Stimulated activated CD4-positive, alpha-beta T cell treated with anti-CD3 and anti-CD28 coated beads, TNF-alpha, amount 100 ng/mL, for 48 hours (primary cell): ENCODE results near the gene MAN1B1.

ENCODE experiments used
- DNase-seq, 3 donors: peaks; one replicate each; pipeline ENCODE4 v3.0.0-alpha.2; 2020; ENCODE audit warnings: low read depth in 3 of 3

The MAN1B1 gene

GRCh38 chr9:137145731-137146526, 59.1 kb downstream of the MAN1B1 start:
- DNase-seq = no peak

GRCh38 chr9:137146527-137146918, 59.7 kb downstream of the MAN1B1 start:
- DNase-seq = no peak

GRCh38 chr9:137147091-137147792, 60.5 kb downstream of the MAN1B1 start:
- no peak for DNase-seq

- DNase-seq = no peak
These were observed 61.0 kb downstream of the MAN1B1 start for GRCh38 chr9:137147793-137148160.

- DNase-seq = no peak
These were observed 61.5 kb downstream of the MAN1B1 start for GRCh38 chr9:137148242-137148641.

GRCh38 chr9:137148661-137149060, 61.9 kb downstream of the MAN1B1 start:
- no peak for DNase-seq

- DNase-seq = no peak
These were observed 62.6 kb downstream of the MAN1B1 start for GRCh38 chr9:137149363-137149762.

GRCh38 chr9:137149942-137150616, 63.3 kb downstream of the MAN1B1 start:
- DNase-seq = peak in 1 of 3 donors; percentile 62

- peak in 2 of 3 donors; percentile 46 to 75 for DNase-seq
These were observed 64.1 kb downstream of the MAN1B1 start for GRCh38 chr9:137150617-137151457.

GRCh38 chr9:137152844-137153405, 66.1 kb downstream of the MAN1B1 start:
- DNase-seq = no peak

GRCh38 chr9:137156567-137157375, 70.0 kb downstream of the MAN1B1 start:
- peak; percentile 47 to 52 (median 47) for DNase-seq

- no peak for DNase-seq
These were observed 71.0 kb downstream of the MAN1B1 start for GRCh38 chr9:137157618-137158415.

- DNase-seq = no peak
These were observed 71.8 kb downstream of the MAN1B1 start for GRCh38 chr9:137158625-137159024.
